B cell (primary cell): ENCODE measurements around the gene ZRANB1. TPM values are rescaled to one million over a fixed set of nuclear protein-coding genes. Genes with fewer than 3 reads are reported as not detected.

ENCODE experiments used
- ATAC-seq: fragments of 200-7000 bp; cut with Tn5 transposase; one replicate; pipeline ENCODE4 v1.10.0; 2021; ENCODE audit warnings: low read depth, mild to moderate bottlenecking, moderate number of reproducible peaks, moderate library complexity
- CTCF ChIA-PET: fragments of 350-600 bp; sonication (Branson Sonifier 250); formaldehyde crosslinking; loops from one replicate; lab custom pipeline; 2021; ENCODE audit warnings: antibody characterized with exemption, inconsistent platforms; lab: Charles Lee
- POLR2A ChIA-PET: fragments of 350-600 bp; sonication (Branson Sonifier 250); formaldehyde crosslinking; loops from one replicate; lab custom pipeline; 2021; ENCODE audit warnings: antibody characterized with exemption; lab: Charles Lee
- DNase-seq: peaks from one replicate; pipeline ENCODE4 v3.0.0; 2013
- H2AFZ ChIP-seq: 2 replicates; pipeline ENCODE4 v1.6.1; 2012; ENCODE audit warnings: mild to moderate bottlenecking, low read depth, low read length; ENCODE audit not compliant: insufficient read depth, poor library complexity, severe bottlenecking
- H3K27ac ChIP-seq, 2 donors: 1 replicate in 1 of 2; 2 replicates in 1 of 2; pipeline ENCODE4 v1.5.1; 2012 to 2013; ENCODE audit warnings: low read length in 2 of 2, mild to moderate bottlenecking in 2 of 2, moderate library complexity in 1 of 2
- H3K27me3 ChIP-seq, 4 experiments: fragments of 200-600 bp in 1 of 4; sonication (generic) in 1 of 4; replicated peaks in 1 of 4; 1 replicate in 2 of 4; 2 replicates in 2 of 4; pipeline versions ENCODE4 v1.6.1 to v1.7.0; 2013 to 2016; ENCODE audit warnings: low read length in 3 of 4, mild to moderate bottlenecking in 2 of 4, mixed read lengths in 1 of 4, moderate library complexity in 1 of 4; ENCODE audit not compliant: insufficient read depth in 4 of 4, control insufficient read depth in 3 of 4; ENCODE audit errors: control extremely low read depth in 1 of 4
- H3K36me3 ChIP-seq, 2 experiments: replicated peaks in 1 of 2; 1 replicate in 1 of 2; 2 replicates in 1 of 2; pipeline versions ENCODE4 v1.6.1 to v1.7.1; 2013; ENCODE audit warnings: low read length in 1 of 2; ENCODE audit not compliant: insufficient read depth in 2 of 2, control insufficient read depth in 1 of 2; ENCODE audit errors: control extremely low read depth in 1 of 2, extremely low read depth in 1 of 2
- H3K4me1 ChIP-seq, 2 donors: fragments of 200-600 bp in 1 of 2; sonication (generic) in 1 of 2; 1 replicate in 1 of 2; 2 replicates in 1 of 2; pipeline versions ENCODE4 v1.5.1 to v1.6.1; 2013 to 2017; ENCODE audit warnings: low read length in 2 of 2; ENCODE audit not compliant: control insufficient read depth in 2 of 2, insufficient read depth in 2 of 2
- H3K4me2 ChIP-seq: replicated peaks from 2 replicates; pipeline ENCODE3; 2012; ENCODE audit warnings: mild to moderate bottlenecking, low read depth, low read length; ENCODE audit not compliant: poor library complexity, severe bottlenecking
- H3K4me3 ChIP-seq, 5 experiments: fragments of 200-600 bp in 1 of 5; sonication (generic) in 1 of 5; 1 replicate in 3 of 5; 2 replicates in 2 of 5; pipeline versions ENCODE4 v1.5.1 to v1.7.0; 2011 to 2016; ENCODE audit warnings: low read length in 4 of 5, mild to moderate bottlenecking in 4 of 5, low read depth in 2 of 5, control low read depth in 1 of 5, moderate library complexity in 1 of 5; ENCODE audit not compliant: insufficient read depth in 1 of 5; ENCODE audit errors: control extremely low read depth in 1 of 5, extremely low read depth in 1 of 5
- H3K79me2 ChIP-seq: fragments of 200-600 bp; sonication (generic); one replicate; pipeline ENCODE4 v1.6.0; 2016; ENCODE audit warnings: low read length; ENCODE audit not compliant: control insufficient read depth, insufficient read depth
- H3K9ac ChIP-seq: fragments of 200-600 bp; sonication (generic); 2 replicates; pipeline ENCODE4 v1.6.1; 2017; ENCODE audit warnings: mild to moderate bottlenecking, low read length, moderate library complexity
- H3K9me3 ChIP-seq, 3 donors: one replicate each; pipeline versions ENCODE4 v1.6.1 to v1.7.1; 2013; ENCODE audit warnings: low read length in 2 of 3; ENCODE audit not compliant: control insufficient read depth in 2 of 3, insufficient read depth in 1 of 3; ENCODE audit errors: control extremely low read depth in 1 of 3
- H4K20me1 ChIP-seq: 2 replicates; pipeline ENCODE4 v1.6.0; 2012; ENCODE audit warnings: mild to moderate bottlenecking, low read length; ENCODE audit not compliant: insufficient read depth, control insufficient read depth, poor library complexity, severe bottlenecking
- H3K27ac Mint-ChIP-seq: one replicate; pipeline ENCODE4 v1.8.0; 2021; ENCODE audit warnings: mixed read lengths
- H3K27me3 Mint-ChIP-seq: one replicate; pipeline ENCODE4 v1.8.0; 2021; ENCODE audit warnings: mixed read lengths
- H3K4me1 Mint-ChIP-seq: one replicate; pipeline ENCODE4 v1.8.0; 2021; ENCODE audit warnings: mixed read lengths
- H3K4me3 Mint-ChIP-seq: one replicate; pipeline ENCODE4 v1.8.0; 2021; ENCODE audit warnings: mixed read lengths
- H3K9me3 Mint-ChIP-seq: one replicate; pipeline ENCODE4 v1.8.0; 2022; ENCODE audit warnings: mixed read lengths; ENCODE audit not compliant: insufficient read depth
- CTCF ChIP-seq: fragments of 200-600 bp; IDR thresholded peaks from one replicate; pipeline ENCODE4 v1.8.0; 2022; ENCODE audit warnings: antibody characterized with exemption, mild to moderate bottlenecking
- EZH2 ChIP-seq: IDR thresholded peaks from 2 replicates; pipeline ENCODE4 v1.6.1; 2012; ENCODE audit warnings: borderline replicate concordance, low read depth, mild to moderate bottlenecking, moderate library complexity, low read length; ENCODE audit not compliant: insufficient read depth, poor library complexity, severe bottlenecking
- WGBS: methylation state at CpG from one replicate; pipeline ENCODE4 v1.1.5; 2013; ENCODE audit warnings: missing lambda C conversion rate; ENCODE audit not compliant: insufficient coverage; 5-methylcytosine and 5-hydroxymethylcytosine counted together
- intact Hi-C: fragments of 100-400 bp; cut with micrococcal nuclease; formaldehyde crosslinking; loops from one replicate; pipeline ENCODE4 v1.10.0; 2022
- polyA plus RNA-seq: library from polyadenylated mRNA; depleted of rRNA; stranded (reverse); fragments of >200 nt; gene quantifications from 2 replicates; pipeline ENCODE4 v1.2.3, GENCODE V29; 2012
- total RNA-seq, 2 donors: library from RNA; stranded (reverse); fragments of 120-200 nt in 1 of 2; gene quantifications; 1 replicate in 1 of 2; 2 replicates in 1 of 2; pipeline versions ENCODE4 v1.2.3 to v1.2.4, GENCODE V29; 2013 to 2022

ZRANB1 gene
- total and polyA plus RNA-seq, 2 donors (not counting 1 experiment from before 2014, with no cell fraction given) = 6.5 to 28.0 TPM

GRCh38 chr10:124978376-124978725 lies 36.4 kb downstream of the ZRANB1 start:
- TF ChIP-seq CTCF (no peak), EZH2 (no peak)
- WGBS = no CpG with 5 or more reads among the region's 5 CpGs
- H3K9ac ChIP-seq = no peak overlapping the region
- H3K27me3 Mint-ChIP-seq = no peaks in the 10 kb centered on the region
- H3K79me2 ChIP-seq = peaks cover 4% of the 10 kb centered on the region
- ATAC-seq (no peak), DNase-seq (no peak)
- H3K4me1 ChIP-seq = no peaks in the 10 kb centered on the region
- no peak overlapping the region for H3K4me3 ChIP-seq
- H3K27ac Mint-ChIP-seq = no peak overlapping the region
- ChIA-PET POLR2A (no interaction called here), CTCF (no interaction called here)
- no peak overlapping the region for H3K27ac ChIP-seq
- no peak overlapping the region for H3K4me3 Mint-ChIP-seq
- no peak overlapping the region for H3K4me2 ChIP-seq
- peaks cover 0 to 49% of the 10 kb centered on the region in 2 experiments for H3K36me3 ChIP-seq
- H2AFZ ChIP-seq = no peak overlapping the region
- peaks cover 4% of the 10 kb centered on the region for H3K4me1 Mint-ChIP-seq
- intact Hi-C loops = no loop called here
- no peaks in the 10 kb centered on the region for H3K27me3 ChIP-seq
- no peaks in the 10 kb centered on the region for H3K9me3 Mint-ChIP-seq
- H4K20me1 ChIP-seq = no peaks in the 10 kb centered on the region
- H3K9me3 ChIP-seq = no peaks in the 10 kb centered on the region

GRCh38 chr10:124983321-124983720 lies 41.4 kb downstream of the ZRANB1 start:
- intact Hi-C loops = no loop called here
- Mint-ChIP-seq H3K27me3 (no peaks in the 10 kb centered on the region), H3K27ac (no peak overlapping the region), H3K4me3 (no peak overlapping the region), H3K4me1 (no peaks in the 10 kb centered on the region), H3K9me3 (no peaks in the 10 kb centered on the region)
- Histone ChIP-seq H3K4me1 (no peaks in the 10 kb centered on the region), H3K9me3 (no peaks in the 10 kb centered on the region), H3K4me3 (no peak overlapping the region), H3K4me2 (no peak overlapping the region), H2AFZ (no peak overlapping the region), H3K27ac (no peak overlapping the region), H3K36me3 (peaks cover 0 to 55% of the 10 kb centered on the region in 2 experiments), H4K20me1 (no peaks in the 10 kb centered on the region), H3K79me2 (no peaks in the 10 kb centered on the region), H3K9ac (no peak overlapping the region), H3K27me3 (no peaks in the 10 kb centered on the region)
- POLR2A ChIA-PET = no interaction called here
- WGBS = 71% methylated on average over 6 of the region's 6 CpGs
- TF ChIP-seq EZH2 (no peak), CTCF (no peak)
- DNase-seq = no peak
- no peak for ATAC-seq
- CTCF ChIA-PET = no interaction called here
